ENCODE data around the gene C16orf86. TPM values are rescaled to one million over a fixed set of nuclear protein-coding genes. Genes with fewer than 3 reads are reported as not detected.

C16orf86 gene
- total and polyA plus RNA-seq, 7 donors: 2.6 to 7.3 (median 5.6) TPM

- H3K36me3 ChIP-seq (ENCODE audit: insufficient read depth in 1 of 2, low read depth in 1 of 2): peaks cover 0 to 3% of the 10 kb centered on the region in 2 donors
- H3K9me3 ChIP-seq: no peaks in the 10 kb centered on the region
- WGBS, 3 donors: 26 to 43% (median 37%) methylated on average over 2 of the region's 2 CpGs
- DNase-seq: no peak
- ATAC-seq: peak in 3 of 4 donors; percentile 55 to 74 (median 56)
- no peak overlapping the region for H3K4me3 ChIP-seq
- no peaks in the 10 kb centered on the region for H3K27me3 ChIP-seq (ENCODE audit: insufficient read depth in 3 of 3, low read length in 2 of 3)
- no peak overlapping the region for H3K27ac ChIP-seq
- intact Hi-C loops (cut with DNase I): loop anchor here in 1 of 2 donors (10.0 kb wide), 1 partner anchor 350 kb away; no protein-coding TSS in a partner anchor
- TF ChIP-seq, protein P1, sequence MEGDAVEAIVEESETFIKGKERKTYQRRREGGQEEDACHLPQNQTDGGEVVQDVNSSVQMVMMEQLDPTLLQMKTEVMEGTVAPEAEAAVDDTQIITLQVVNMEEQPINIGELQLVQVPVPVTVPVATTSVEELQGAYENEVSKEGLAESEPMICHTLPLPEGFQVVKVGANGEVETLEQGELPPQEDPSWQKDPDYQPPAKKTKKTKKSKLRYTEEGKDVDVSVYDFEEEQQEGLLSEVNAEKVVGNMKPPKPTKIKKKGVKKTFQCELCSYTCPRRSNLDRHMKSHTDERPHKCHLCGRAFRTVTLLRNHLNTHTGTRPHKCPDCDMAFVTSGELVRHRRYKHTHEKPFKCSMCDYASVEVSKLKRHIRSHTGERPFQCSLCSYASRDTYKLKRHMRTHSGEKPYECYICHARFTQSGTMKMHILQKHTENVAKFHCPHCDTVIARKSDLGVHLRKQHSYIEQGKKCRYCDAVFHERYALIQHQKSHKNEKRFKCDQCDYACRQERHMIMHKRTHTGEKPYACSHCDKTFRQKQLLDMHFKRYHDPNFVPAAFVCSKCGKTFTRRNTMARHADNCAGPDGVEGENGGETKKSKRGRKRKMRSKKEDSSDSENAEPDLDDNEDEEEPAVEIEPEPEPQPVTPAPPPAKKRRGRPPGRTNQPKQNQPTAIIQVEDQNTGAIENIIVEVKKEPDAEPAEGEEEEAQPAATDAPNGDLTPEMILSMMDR (IDR thresholded peaks at IDR 0.05): no peak
- H3K4me1 ChIP-seq: no peaks in the 10 kb centered on the region
Observed at GRCh38 chr16:67694611-67695010, 28.0 kb downstream of the C16orf86 start.

DNA sequence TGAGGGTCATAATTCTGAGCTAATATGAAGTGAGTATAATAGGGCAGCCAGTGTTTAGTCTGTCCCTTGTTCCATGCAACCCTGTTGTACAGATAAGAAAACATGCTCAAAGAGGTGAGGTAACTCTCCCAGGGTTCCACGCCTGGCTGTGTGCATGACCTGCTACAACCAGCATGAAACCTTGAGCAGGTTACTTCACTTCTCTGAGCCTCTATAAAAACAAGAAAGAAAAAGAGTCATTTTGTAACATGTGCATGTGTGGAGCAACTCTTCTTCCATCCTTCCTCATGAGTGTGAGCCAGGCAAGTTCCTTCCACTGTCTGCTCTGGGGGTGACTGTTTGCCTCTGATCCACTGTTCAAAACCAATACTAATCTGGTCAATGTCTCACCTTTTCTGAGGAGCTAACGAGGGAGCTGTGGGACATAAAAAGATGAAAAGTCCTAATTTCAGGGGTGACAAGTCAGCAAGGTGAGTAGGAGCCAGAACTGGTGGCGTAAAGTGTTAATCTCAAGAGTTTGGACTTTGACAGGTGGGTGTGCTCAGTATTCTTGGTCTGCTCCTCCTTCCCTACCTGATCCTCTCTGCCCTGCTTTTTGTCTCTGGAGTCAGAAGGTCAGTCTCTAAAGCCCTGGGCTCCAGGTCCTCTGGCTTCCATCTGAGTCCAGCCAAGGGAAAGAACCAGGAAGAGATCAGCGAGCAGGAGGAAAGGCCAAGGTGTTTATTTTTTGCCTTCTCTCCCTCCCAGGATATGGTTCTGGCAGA lies 31.0 kb downstream of the C16orf86 start:
- DNase-seq: no peak
- TF ChIP-seq, protein P1 (IDR thresholded peaks at IDR 0.05): no peak
- H3K27me3 ChIP-seq (ENCODE audit: insufficient read depth in 3 of 3, low read length in 2 of 3): no peaks in the 10 kb centered on the region
- H3K4me3 ChIP-seq: no peak overlapping the region
- H3K4me1 ChIP-seq: peaks cover 6% of the 10 kb centered on the region
- ATAC-seq: no peak
- no peaks in the 10 kb centered on the region for H3K9me3 ChIP-seq
- H3K36me3 ChIP-seq (ENCODE audit: insufficient read depth in 1 of 2, low read depth in 1 of 2): no peaks in the 10 kb centered on the region
- intact Hi-C loops (cut with DNase I): loop anchor here in 1 of 2 donors (10.0 kb wide), 1 partner anchor 347 kb away; no protein-coding TSS in a partner anchor
- H3K27ac ChIP-seq: no peak overlapping the region
- 79 to 94% (median 89%) methylated on average over 4 of the region's 4 CpGs for WGBS, 3 donors

GRCh38 chr16:67699265-67699664 lies 32.7 kb downstream of the C16orf86 start:
- ATAC-seq: no peak
- TF ChIP-seq, protein P1 (IDR thresholded peaks at IDR 0.05): no peak
- 96 to 99% (median 97%) methylated on average over 7 of the region's 7 CpGs for WGBS, 3 donors
- Histone ChIP-seq H3K27ac (no peak overlapping the region), H3K27me3 (ENCODE audit: insufficient read depth in 3 of 3, low read length in 2 of 3) (no peaks in the 10 kb centered on the region), H3K9me3 (no peaks in the 10 kb centered on the region), H3K4me1 (peaks cover 22% of the 10 kb centered on the region), H3K36me3 (ENCODE audit: insufficient read depth in 1 of 2, low read depth in 1 of 2) (no peaks in the 10 kb centered on the region), H3K4me3 (no peak overlapping the region)
- DNase-seq: no peak
- intact Hi-C loops (cut with DNase I): loop anchor here in 1 of 2 donors (10.0 kb wide), 1 partner anchor 346 kb away; no protein-coding TSS in a partner anchor

DNA sequence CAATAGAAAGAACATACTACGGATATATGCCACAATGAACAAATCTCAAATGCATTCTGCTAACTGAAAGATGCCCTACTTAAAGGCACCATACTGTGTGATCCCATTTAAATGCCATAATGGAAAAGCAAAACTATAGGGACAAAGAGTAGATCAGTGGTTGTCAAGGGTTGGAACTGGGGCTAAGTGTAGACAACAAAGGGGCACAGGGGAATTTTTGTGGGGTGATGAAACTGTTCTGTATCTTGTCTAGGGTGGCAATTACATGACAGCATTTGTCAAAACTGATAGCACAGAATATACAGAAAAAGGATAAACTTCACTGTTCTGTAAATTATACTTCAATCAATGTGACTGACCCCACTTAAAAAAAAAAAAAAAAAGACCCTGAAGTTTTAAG lies 34.8 kb downstream of the C16orf86 start:
- Histone ChIP-seq H3K27me3 (ENCODE audit: insufficient read depth in 3 of 3, low read length in 2 of 3) (no peaks in the 10 kb centered on the region), H3K36me3 (ENCODE audit: insufficient read depth in 1 of 2, low read depth in 1 of 2) (no peaks in the 10 kb centered on the region), H3K4me1 (peaks cover 36% of the 10 kb centered on the region), H3K9me3 (no peaks in the 10 kb centered on the region), H3K4me3 (no peak overlapping the region), H3K27ac (peak overlapping the region; percentile 74)
- TF ChIP-seq, protein P1 (IDR thresholded peaks at IDR 0.05): no peak
- ATAC-seq (no peak), DNase-seq (no peak)
- 94 to 96% (median 96%) methylated on average over 1 of the region's 1 CpG for WGBS, 3 donors
- intact Hi-C loops (cut with DNase I): no loop called here
